ENCODE results near the gene FMOD.
"Not testable (repeated sequence)": the region's sequence is repeated elsewhere in the genome, so short reads cannot be mapped to it uniquely, and the experiment has no call there.

The FMOD gene

DNA sequence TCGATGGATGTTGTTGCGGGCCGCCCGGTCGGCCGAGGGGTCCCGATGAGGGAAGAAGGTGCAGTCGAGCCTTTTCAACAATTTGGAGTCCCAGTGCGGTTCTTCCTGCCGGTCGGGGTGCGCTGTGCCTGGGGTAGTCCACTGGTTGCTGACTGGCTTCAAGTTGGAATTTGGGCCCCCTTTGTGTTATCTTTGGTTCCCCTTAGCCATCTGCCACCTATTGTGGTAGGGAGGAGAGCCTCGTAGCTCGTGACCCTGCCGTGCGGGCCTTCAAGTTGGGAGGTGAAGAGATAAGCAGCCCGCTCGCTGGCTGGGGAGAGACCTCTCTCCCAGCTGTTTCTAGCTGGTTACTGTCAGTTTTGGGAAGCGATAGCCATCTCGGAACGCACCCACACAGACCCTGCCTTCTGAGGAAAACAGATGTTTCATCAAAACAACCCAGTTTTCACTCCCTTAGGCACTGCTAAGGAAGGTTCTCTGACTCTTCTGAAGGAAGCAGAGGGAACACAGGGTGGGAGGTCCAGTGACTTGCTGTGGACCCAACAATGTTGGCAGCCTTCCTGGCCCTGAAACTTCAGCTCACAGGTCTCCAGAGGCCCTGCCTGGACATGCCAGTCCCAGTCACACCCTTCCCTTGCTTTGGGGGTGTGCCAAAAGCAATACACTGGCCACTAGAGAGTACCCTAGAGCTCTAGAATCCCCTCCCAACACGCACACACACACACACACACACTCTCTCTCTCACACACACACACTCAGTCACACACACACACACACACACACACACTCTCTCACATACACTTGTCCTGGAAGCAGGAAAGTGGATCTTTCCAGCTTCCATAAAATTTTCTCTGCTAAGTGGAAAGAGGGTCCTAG, 44.6 kb downstream of the FMOD start:
- DNase-seq (ENCODE audit: low read depth, low spot score): no peak

DNA sequence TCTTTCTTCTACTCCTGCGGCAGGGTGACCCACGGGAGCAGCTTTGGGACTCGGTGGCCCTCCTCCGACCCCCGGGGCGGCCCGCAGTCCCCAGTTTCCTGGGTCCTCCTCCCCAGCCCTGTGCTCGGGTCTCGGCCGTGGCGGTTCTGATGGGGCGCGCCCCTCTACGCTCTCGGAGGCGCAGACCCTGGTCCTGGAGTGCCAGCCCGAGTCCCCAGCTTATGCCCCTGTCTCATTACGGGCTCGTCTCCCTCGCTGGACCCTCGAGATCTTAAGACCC, 45.2 kb downstream of the FMOD start:
- no peak for DNase-seq (ENCODE audit: low read depth, low spot score)

DNA sequence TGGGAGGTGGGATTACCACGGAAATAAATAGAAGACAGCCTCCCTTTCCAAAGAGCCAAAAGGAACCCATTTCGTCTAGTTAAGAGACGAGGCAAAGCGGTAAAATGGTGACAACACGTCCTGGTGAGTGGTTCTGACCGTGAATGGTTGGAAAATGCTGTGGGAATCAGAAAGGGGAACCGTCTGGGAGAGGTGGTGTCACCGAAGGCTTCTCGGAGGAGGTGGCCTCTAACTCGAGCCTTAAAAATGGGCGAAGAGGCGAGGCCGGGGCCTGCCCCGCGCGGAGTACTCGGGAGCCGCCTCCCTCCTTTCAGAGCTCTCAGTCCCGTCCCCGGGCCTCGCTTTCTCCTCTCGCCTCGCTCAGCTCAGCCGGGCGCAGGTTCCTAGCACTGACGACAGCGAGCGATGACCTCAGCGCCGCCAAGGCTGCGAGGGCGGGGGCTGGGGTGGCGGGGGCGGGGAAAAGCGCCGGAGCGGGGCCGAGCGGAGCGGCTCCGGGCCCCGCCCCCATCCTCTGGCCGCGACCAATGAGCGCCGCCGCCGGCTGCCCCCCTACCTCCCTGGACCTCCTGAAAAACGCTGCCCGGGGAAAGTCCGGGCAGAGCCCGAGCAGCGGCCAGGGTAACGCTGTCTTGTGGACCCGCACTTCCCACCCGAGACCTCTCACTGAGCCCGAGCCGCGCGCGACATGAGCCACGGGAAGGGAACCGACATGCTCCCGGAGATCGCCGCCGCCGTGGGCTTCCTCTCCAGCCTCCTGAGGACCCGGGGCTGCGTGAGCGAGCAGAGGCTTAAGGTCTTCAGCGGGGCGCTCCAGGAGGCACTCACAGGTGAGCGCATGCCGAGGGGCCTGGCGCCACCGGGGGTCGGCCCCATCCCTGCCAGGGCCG, 45.8 kb downstream of the FMOD start, which contains the start of gene BTG2:
TSS of gene BTG2 (plus strand) at position 601 of the 890 bp plus-strand sequence. CDS start at position 689, 88 bp downstream.
- DNase-seq (ENCODE audit: low read depth, low spot score): peak; percentile 70

DNA sequence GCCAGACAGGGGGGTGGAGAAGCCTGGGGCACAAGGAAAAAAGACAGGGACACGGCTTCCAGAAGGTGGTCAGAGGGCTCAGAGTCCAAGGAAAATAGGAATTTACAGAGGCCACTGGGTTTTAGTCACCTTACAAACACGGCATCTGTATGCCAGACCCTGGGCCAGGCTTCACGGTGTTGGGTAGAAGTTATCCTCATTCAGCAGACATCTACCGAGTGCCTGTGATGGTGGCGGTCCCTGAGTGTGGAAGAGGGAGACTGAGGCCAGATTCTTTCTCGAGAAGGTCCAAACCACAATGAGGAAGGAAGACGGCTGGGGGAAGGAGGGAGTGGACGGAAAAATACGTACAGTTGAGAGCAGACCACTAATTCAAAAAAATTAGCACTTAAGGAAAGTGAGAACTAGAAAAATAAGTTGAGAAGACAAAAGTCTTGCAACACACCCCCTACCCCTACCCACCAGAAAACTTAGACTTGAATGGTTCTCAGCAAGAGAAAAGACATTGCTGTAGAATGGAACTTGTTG, 46.5 kb downstream of the FMOD start:
- DNase-seq (ENCODE audit: low read depth, low spot score): no peak

DNA sequence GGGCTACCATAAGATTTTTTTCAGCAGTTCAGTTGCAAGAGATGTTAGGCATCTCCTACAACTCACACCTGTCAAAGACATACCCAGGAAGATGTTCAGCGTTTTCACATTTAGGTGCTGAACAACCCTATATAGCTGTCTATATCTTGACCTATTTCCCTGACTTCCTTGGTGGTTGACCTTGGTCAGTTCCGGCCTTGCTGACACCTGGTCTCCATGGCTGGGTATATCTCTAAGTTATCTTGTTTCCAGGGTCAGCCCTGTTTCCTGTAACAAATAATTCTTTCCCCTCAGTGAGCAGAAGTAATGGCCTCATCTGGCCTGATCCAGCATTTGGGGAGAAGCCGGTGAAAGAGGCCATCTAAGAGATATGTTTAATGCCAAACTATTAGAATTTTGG, 48.0 kb downstream of the FMOD start:
- DNase-seq (ENCODE audit: low read depth, low spot score): no peak

DNA sequence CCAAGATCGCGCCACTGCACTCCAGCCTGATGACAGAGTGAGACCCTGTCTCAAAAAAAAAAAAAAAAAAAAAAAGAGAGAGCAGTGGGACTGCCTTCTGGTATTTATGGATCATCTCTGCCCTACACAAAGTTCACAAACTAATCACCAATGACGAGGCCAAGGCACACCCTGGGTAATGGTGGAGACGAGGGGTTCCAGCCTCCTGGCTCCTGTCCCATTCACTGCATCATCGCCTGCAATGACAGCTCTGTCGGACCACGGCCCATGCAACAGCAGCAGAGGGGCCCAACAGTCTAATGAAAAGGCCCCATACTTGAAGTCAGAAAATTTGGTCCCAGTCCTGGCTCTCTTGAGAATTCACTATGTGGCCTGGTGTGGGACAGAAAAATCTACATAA, 48.5 kb downstream of the FMOD start:
- no peak for DNase-seq (ENCODE audit: low read depth, low spot score)

DNA sequence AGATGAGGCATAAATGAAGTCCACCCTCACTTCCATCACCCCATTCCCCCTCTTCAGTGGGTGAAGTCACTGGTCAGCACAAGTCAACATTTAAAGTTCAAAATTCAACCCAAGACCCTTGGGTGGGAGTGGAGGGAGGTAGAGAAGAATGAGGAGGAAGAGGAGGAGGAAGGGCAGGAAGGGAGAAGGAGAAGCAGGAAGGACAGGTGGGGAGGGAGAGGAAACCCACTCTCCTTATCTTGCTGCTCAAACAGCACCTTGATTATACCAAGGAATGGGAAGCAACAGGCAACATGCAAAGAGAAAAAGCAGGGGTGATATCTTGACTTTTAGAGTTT, 49.6 kb downstream of the FMOD start:
- DNase-seq (ENCODE audit: low read depth, low spot score): no peak

DNA sequence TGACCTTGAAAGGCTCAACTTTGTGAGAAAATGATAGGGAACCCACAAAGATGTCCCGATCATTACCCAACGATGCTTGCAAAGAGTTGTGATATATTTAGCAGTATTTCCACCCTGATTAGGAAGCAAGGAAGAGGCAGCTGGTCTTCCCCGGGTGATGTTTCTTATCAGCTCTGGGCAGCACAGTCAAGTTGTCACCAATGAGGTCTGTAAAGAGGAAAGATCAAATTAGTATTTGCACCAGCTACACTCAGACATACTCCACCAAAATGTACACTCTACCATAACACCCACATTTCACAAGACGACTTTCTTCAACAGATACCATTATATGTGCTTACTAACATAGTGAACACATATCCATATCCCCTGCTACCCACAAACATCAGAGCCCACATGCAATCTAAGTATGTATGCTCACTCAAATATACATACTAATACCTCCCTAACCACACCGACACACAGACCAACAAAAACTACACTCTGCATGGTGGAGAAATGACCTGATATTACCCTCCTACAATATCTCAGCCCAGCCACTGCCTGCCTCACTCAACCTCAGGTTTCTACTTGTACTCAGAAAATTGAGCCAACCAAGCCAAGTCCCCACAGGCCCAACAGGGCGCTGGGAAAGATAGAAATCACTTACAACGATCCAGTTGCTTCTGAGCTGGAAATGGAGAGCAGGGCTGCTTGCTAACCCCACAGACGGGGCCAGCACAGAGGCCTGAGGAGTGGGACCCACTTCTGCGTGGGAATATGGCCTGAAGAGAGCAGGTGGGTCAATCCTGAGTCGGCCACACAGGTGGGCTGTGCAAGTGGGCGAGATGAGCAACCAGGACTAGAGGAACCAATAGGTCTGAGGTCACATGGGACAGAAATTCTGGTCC, 50.2 kb downstream of the FMOD start:
- DNase-seq (ENCODE audit: low read depth, low spot score): no peak

DNA sequence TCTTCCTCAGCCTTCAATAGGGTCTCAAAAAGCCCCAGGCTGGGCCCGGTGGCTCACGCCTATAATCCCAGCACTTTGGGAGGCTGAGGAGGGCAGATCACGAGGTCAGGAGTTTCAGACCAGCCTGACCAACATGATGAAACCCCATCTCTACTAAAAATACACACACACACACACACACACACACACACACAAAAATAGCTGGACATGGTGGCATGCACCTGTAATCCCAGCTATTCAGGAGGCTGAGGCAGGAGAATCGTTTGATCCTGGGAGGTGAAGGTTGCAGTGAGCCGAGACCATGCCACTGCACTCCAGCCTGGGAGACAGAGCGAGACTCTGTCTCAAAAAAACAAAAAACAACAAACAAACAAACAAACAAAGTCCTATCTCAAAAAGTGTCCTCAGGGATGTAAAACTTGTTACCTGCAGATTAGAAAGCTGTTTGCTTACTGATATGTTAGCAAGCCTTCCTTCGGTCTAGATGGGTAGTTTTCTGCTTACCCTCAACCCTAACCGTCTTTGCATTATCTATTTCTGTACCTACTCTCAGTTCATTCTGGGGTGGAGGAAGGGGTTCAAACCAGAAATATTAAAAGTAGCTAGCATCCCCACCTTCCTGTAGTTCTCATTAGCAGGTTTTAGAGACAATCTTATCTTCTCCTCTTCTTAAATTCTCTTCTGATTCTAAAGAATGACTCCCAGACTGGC, 51.0 kb downstream of the FMOD start:
- not testable (repeated sequence) for DNase-seq (ENCODE audit: low read depth, low spot score)

DNA sequence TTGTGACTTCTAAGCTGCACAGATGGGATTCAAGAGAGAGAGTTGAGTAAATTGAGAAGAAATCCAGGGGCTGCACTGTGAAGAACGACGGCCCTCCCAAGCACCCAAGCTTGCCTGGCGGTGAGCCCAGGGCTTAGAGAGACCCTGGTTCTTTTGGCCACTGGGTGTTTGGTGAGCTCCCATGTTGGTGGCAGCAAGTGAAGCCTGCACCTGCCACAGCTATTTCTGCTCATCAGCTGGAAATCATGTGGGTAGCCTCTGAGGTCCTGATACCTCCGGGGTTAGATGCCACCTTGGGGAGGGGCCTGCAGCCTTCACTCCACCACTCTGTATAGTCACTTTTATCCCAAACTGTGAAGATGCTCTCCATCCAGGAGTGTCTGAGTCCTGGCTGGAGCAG, 51.8 kb downstream of the FMOD start:
- DNase-seq (ENCODE audit: low read depth, low spot score): no peak

DNA sequence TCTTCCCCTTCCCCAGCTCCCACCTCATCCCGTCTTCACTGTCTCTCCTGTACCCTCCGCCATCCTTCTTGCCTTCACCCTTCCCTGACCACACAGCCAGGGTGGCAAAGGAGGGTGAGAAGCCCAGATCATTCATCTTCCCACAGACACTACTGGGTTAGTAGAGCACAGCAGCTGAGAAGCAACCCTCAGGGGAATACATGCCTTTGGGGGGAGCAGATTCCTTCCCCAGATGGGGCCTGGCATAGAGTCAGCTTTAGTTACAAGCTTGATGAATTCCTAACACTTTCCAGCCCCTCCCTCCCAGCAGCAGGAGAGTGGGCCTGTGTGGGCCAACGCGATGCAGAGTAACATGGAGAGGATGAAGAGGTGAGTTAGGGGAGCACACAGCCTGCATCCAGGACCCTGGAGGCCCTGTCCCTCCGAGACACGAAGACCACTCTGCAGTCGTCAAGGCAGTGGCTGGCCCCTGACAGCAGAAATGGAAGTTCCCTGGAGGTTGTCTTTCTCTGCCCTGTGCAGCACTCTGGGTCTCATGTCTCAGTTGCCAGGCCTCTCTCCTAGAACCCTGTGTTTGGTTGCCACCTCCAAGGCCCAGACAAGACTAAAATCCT, 54.4 kb downstream of the FMOD start:
- no peak for DNase-seq (ENCODE audit: low read depth, low spot score)

DNA sequence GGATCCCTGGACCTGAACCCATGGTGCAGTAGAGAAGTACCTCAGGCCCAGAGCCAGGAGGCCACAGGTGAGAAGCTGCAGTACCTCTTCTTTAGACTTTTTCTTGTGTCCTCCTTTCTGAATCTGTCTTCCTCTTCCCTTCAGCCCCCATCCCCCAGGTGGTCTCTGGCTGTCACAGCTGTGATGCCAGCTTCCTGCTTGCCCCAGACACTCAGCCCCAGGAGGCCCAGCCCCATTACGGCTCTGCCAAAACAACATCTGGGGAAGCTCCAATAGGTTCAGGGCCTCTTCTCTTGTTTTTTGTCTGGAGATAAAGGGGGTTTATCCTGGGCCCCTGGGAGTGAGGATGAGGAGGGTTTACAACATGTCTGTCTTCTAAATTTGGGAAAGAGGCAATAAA, 55.1 kb downstream of the FMOD start:
- no peak for DNase-seq (ENCODE audit: low read depth, low spot score)

DNA sequence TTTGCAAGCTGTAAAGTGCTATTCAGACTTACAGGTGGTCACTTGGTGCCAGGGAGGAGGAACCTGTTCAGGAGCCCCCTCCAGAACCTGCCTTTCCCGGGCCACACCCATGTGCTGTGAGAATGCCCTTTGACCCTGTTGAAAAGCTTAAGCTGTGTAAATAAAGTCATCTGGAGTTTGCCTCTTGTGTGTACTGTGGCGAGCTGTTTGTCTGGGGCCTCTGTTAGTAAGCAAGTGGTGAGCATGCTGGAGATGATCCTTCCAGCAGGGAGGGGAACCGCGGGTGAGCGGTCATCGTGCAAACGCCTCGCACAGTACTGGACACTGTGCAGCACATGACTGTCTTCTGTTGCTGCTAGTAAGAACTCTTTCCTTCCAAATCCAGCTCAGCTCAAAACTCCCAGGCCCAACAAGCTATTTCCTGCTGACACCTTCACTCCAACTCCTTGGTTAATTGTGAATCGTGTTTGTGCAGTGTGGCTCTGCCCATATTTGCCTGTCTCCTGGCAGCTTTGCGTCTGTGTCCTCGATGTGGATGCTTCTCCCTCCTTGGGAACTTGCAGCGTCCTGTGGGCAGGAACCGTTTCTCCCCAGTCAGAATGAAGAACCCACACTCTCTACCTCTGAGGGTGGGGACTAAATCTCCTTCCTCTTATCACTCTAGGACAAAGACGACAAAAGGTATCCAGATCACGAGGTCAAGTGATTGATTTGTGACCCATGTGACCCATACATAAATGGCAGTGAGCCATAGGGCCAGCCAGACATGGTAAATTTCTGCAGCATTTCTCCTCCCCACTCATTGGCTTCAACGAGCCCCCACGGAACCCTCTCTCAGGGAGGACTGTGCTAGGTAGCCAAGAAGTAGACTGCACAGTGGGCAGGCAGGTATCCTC, 59.5 kb downstream of the FMOD start:
- DNase-seq (ENCODE audit: low read depth, low spot score): no peak
